ENCODE data around the gene IQGAP3.
"Not testable (repeated sequence)": the region's sequence is repeated elsewhere in the genome, so short reads cannot be mapped to it uniquely, and the experiment has no call there.

The IQGAP3 gene

DNA sequence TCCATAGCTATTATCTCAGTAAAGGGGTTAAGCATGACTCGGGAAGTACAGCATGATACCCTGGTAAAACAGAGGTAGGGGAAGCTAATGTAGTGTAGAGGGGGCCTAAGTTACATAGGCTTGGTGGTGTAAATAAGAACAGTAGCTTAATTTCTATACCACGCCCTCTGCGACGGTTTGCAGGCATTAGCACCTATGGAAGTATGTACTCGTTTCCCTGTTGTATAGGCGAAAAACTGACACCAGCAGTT is 18.7 kb upstream of the IQGAP3 start:
- Histone ChIP-seq H3K27ac (peak overlapping the region; percentile 71 to 89 (median 80); a peak in 21 of 22 replicates), H3K27me3 (no peaks in the 10 kb centered on the region)

GRCh38 chr1:156590326-156591180 is 18.2 kb upstream of the IQGAP3 start:
- TF ChIP-seq Cebpa-rat (IDR thresholded peaks at IDR 0.05) = no peak
- Histone ChIP-seq H3K27ac (peak overlapping the region; percentile 71 to 89 (median 80); a peak in 19 of 22 replicates), H3K36me3 (peaks cover 33 to 56% (median 53%) of the 10 kb centered on the region in 11 experiments), H4K20me1 (peaks cover 0 to 42% (median 23%) of the 10 kb centered on the region in 11 experiments; a peak in 13 of 22 replicates), H3K4me1 (peaks cover 26 to 52% (median 38%) of the 10 kb centered on the region in 10 experiments), H3K4me2 (peak overlapping the region; percentile 86 to 99 (median 96)), H3K9ac (peak overlapping the region; percentile 81 to 94 (median 87); a peak in 16 of 22 replicates), H3K27me3 (no peaks in the 10 kb centered on the region), H3K4me3 (peak overlapping the region; percentile 66 to 88 (median 80); a peak in 16 of 20 replicates), H3K9me3 (replicated peaks in 1 of 11) (no peaks in the 10 kb centered on the region)

More for the DNA sequence above, 18.7 kb upstream of the IQGAP3 start:
- H3K4me3 ChIP-seq = peak overlapping the region; percentile 66 to 88 (median 80)
- TF ChIP-seq Cebpa-rat (IDR thresholded peaks at IDR 0.05) = no peak
- peaks cover 26 to 47% (median 38%) of the 10 kb centered on the region in 10 experiments for H3K4me1 ChIP-seq
- peak overlapping the region; percentile 81 to 94 (median 87) for H3K9ac ChIP-seq
- H3K4me2 ChIP-seq = peak overlapping the region; percentile 86 to 99 (median 96)
- peaks cover 33 to 56% (median 53%) of the 10 kb centered on the region in 11 experiments for H3K36me3 ChIP-seq
- peaks cover 0 to 46% (median 22%) of the 10 kb centered on the region in 11 experiments; a peak in 13 of 22 replicates for H4K20me1 ChIP-seq
- H3K9me3 ChIP-seq (replicated peaks in 1 of 11) = no peaks in the 10 kb centered on the region

DNA sequence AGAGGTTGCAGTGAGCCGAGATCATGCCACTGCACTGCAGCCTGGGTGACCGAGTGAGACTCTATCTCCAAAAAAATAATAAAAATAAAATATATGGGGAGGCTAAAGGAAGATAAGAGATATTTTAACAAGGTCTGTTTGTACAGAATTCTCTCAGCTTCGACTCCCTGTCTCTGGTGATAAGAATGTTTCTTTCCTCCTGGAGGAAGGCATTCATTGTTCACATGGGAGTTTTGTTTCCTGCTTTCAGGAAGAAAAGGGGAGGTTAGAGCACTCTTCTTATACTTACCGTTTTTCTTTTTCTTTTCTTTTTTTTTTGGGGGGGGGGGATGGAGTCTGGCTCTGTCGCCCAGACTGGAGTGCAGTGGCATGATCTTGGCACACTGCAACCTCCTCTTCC is 17.2 kb upstream of the IQGAP3 start:
- Histone ChIP-seq H3K4me2 (no peak overlapping the region), H3K27ac (no peak overlapping the region), H3K9ac (no peak overlapping the region), H4K20me1 (peaks cover 0 to 41% (median 26%) of the 10 kb centered on the region in 11 experiments; a peak in 14 of 22 replicates), H3K9me3 (replicated peaks in 1 of 11) (no peaks in the 10 kb centered on the region), H3K4me3 (no peak overlapping the region), H3K4me1 (peaks cover 34 to 55% (median 46%) of the 10 kb centered on the region in 10 experiments), H3K36me3 (peaks cover 24 to 56% (median 53%) of the 10 kb centered on the region in 11 experiments), H3K27me3 (no peaks in the 10 kb centered on the region)
- no peak for TF ChIP-seq Cebpa-rat (IDR thresholded peaks at IDR 0.05)

- not testable (repeated sequence) for H3K27me3 ChIP-seq; H3K9me3 ChIP-seq (replicated peaks in 1 of 11); H3K4me2 ChIP-seq; H3K9ac ChIP-seq; H3K4me3 ChIP-seq; H3K27ac ChIP-seq
- Histone ChIP-seq H4K20me1 (peaks cover 0 to 29% (median 15%) of the 10 kb centered on the region in 11 experiments; a peak in 12 of 22 replicates), H3K36me3 (peaks cover 10 to 47% (median 38%) of the 10 kb centered on the region in 11 experiments; a peak in 21 of 22 replicates), H3K4me1 (peaks cover 43 to 58% (median 46%) of the 10 kb centered on the region in 10 experiments)
Measured at GRCh38 chr1:156587927-156588326, 15.6 kb upstream of the IQGAP3 start.

- peaks cover 0 to 22% (median 8%) of the 10 kb centered on the region in 11 experiments; a peak in 9 of 22 replicates for H4K20me1 ChIP-seq
- no peaks in the 10 kb centered on the region for H3K27me3 ChIP-seq
- no peak overlapping the region for H3K4me3 ChIP-seq
- H3K9me3 ChIP-seq (replicated peaks in 1 of 11) = no peaks in the 10 kb centered on the region
- no peak overlapping the region for H3K4me2 ChIP-seq
- no peak overlapping the region for H3K27ac ChIP-seq
- H3K36me3 ChIP-seq = peaks cover 8 to 41% (median 36%) of the 10 kb centered on the region in 11 experiments; a peak in 21 of 22 replicates
- no peak for TF ChIP-seq Cebpa-rat (IDR thresholded peaks at IDR 0.05)
- peaks cover 40 to 57% (median 46%) of the 10 kb centered on the region in 10 experiments for H3K4me1 ChIP-seq
- peak overlapping the region in 2 of 11 experiments; percentile 10 to 22; a peak in 1 of 22 replicates for H3K9ac ChIP-seq
Measured at GRCh38 chr1:156586892-156587477, 14.6 kb upstream of the IQGAP3 start.

- no peak overlapping the region for H3K4me3 ChIP-seq
- no peak overlapping the region for H3K27ac ChIP-seq
- peaks cover 46 to 63% (median 50%) of the 10 kb centered on the region in 10 experiments for H3K4me1 ChIP-seq
- no peaks in the 10 kb centered on the region for H3K27me3 ChIP-seq
- H3K9ac ChIP-seq = peak overlapping the region in 8 of 11 experiments; percentile 2 to 93 (median 16); a peak in 4 of 22 replicates
- no peaks in the 10 kb centered on the region for H3K9me3 ChIP-seq (replicated peaks in 1 of 11)
- TF ChIP-seq Cebpa-rat (IDR thresholded peaks at IDR 0.05) = no peak
- no peak overlapping the region for H3K4me2 ChIP-seq
- H3K36me3 ChIP-seq = peaks cover 8 to 41% (median 36%) of the 10 kb centered on the region in 11 experiments; a peak in 21 of 22 replicates
- H4K20me1 ChIP-seq = peaks cover 0 to 22% (median 8%) of the 10 kb centered on the region in 11 experiments; a peak in 9 of 22 replicates
Measured at GRCh38 chr1:156586323-156586722, 14.0 kb upstream of the IQGAP3 start.

GRCh38 chr1:156584813-156585212 is 12.4 kb upstream of the IQGAP3 start:
- peaks cover 0 to 22% (median 8%) of the 10 kb centered on the region in 11 experiments; a peak in 9 of 22 replicates for H4K20me1 ChIP-seq
- H3K4me3 ChIP-seq = peak overlapping the region in 7 of 10 experiments; percentile 31 to 76 (median 73); a peak in 9 of 20 replicates
- peaks cover 8 to 41% (median 36%) of the 10 kb centered on the region in 11 experiments; a peak in 21 of 22 replicates for H3K36me3 ChIP-seq
- H3K4me1 ChIP-seq = peaks cover 51 to 66% (median 55%) of the 10 kb centered on the region in 10 experiments
- H3K9ac ChIP-seq = peak overlapping the region; percentile 54 to 96 (median 91); a peak in 19 of 22 replicates
- H3K4me2 ChIP-seq = peak overlapping the region; percentile 92 to 99 (median 96); a peak in 21 of 22 replicates
- TF ChIP-seq Cebpa-rat (IDR thresholded peaks at IDR 0.05) = no peak
- no peaks in the 10 kb centered on the region for H3K9me3 ChIP-seq (replicated peaks in 1 of 11)
- peak overlapping the region in 8 of 11 experiments; percentile 56 to 99 (median 95); a peak in 11 of 22 replicates for H3K27ac ChIP-seq
- H3K27me3 ChIP-seq = no peaks in the 10 kb centered on the region

DNA sequence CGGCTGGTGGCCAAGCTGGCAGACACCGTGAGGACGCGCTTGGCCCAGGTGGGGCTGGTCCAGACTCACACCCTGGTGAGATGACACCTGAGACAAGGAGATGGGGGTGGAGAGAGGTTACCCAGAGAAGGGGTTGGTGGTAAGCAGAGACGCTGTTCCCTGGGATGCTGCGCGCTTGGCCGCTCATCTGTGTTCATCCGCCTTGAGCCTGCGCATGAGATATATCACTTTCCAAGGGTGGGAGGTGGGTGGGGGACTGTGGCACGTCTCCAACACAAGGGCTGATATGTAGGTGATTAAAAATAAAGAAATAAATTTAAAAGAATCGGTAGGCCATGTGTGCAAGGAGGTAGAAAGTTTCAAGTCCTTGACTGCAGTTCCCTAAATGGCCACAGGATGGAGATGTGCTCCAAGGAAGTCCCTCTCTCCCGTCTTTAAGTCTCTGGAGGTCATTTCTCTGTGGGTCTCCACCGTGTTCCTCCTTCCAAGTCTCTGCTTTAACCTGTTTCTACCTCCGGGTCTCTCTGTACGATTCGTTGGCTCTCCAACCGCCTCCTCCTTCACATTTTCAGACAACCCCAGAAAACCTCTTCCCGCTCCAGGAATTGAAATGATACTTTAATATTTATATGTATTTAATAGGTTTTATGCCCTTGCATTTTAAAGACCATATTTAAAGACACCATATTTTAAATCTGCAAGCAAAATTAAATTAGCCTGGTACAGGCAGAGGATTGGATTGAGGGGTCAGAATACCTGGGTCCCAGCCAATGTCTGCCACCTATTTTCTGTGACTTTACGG is 11.7 kb upstream of the IQGAP3 start:
- Histone ChIP-seq H3K9ac (peak overlapping the region; percentile 84 to 96 (median 91); a peak in 21 of 22 replicates), H3K4me1 (peaks cover 59 to 74% (median 62%) of the 10 kb centered on the region in 10 experiments), H3K27ac (peak overlapping the region; percentile 89 to 99 (median 94); a peak in 21 of 22 replicates), H3K36me3 (peaks cover 8 to 41% (median 36%) of the 10 kb centered on the region in 11 experiments; a peak in 21 of 22 replicates), H3K9me3 (replicated peaks in 1 of 11) (no peaks in the 10 kb centered on the region), H3K27me3 (no peaks in the 10 kb centered on the region), H4K20me1 (peaks cover 0 to 22% (median 8%) of the 10 kb centered on the region in 11 experiments; a peak in 9 of 22 replicates), H3K4me2 (peak overlapping the region; percentile 92 to 99 (median 96)), H3K4me3 (peak overlapping the region; percentile 34 to 76 (median 72); a peak in 19 of 20 replicates)
- TF ChIP-seq Cebpa-rat (IDR thresholded peaks at IDR 0.05) = no peak
